Uterus (tissue), 2 donors: ENCODE results near the gene AOAH.

Experiments
- POLR2A ChIP-seq, 2 donors: fragments of 450-650 bp; IDR thresholded peaks; one replicate each; pipeline ENCODE4 v1.6.1; 2016; ENCODE audit warnings: antibody characterized with exemption in 2 of 2, mild to moderate bottlenecking in 1 of 2, moderate library complexity in 1 of 2
- TF ChIP-seq, protein P1 (sequence below), 4 experiments: fragments of 200-600 bp in 2 of 4; fragments of 450-650 bp in 2 of 4; sonication (generic) in 2 of 4; IDR thresholded peaks; one replicate each; pipeline ENCODE4 v1.5.1; 2016 to 2019; ENCODE audit warnings: antibody characterized with exemption in 4 of 4, mild to moderate bottlenecking in 2 of 4, moderate library complexity in 1 of 4

DNA sequence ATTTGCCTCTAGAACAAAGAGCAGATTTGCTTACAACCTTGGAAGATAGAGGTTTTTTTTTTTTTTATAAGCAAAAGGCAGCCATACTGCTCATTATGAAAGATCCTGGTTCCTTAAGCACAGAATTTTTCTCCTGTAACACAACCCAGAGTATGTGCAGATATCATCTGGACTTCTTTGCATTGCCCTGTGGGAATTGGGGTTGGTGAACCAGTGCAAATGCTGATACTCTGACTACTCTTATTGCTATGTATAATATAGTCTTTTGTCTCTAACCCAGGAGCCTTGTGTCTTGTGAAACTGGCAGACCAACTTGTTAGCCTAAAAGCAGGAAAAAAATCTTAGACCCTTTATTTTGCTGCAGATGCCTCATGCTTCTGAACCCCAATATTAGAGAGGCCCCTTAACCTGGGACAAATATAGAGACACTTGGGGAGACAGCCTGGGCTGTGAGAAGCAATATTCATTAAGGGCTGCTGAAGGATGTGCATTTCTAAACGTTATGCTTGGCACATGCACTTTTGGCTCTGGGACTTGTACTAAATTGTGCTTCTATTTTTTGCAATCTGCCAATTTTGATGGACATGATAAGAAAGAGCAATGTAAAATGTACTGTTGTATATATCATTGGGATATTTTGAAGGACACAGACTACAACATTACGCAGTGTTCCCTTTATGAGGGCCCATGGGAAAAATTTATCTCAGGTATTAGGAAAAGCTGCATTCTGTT lies 255.8 kb downstream of the AOAH start:
- TF ChIP-seq, protein P1, sequence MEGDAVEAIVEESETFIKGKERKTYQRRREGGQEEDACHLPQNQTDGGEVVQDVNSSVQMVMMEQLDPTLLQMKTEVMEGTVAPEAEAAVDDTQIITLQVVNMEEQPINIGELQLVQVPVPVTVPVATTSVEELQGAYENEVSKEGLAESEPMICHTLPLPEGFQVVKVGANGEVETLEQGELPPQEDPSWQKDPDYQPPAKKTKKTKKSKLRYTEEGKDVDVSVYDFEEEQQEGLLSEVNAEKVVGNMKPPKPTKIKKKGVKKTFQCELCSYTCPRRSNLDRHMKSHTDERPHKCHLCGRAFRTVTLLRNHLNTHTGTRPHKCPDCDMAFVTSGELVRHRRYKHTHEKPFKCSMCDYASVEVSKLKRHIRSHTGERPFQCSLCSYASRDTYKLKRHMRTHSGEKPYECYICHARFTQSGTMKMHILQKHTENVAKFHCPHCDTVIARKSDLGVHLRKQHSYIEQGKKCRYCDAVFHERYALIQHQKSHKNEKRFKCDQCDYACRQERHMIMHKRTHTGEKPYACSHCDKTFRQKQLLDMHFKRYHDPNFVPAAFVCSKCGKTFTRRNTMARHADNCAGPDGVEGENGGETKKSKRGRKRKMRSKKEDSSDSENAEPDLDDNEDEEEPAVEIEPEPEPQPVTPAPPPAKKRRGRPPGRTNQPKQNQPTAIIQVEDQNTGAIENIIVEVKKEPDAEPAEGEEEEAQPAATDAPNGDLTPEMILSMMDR (IDR thresholded peaks at IDR 0.05) = no peak
- no peak for TF ChIP-seq POLR2A (IDR thresholded peaks at IDR 0.05)
